Stimulated activated CD4-positive, alpha-beta T cell treated with anti-CD3 and anti-CD28 coated beads, Interleukin-12 subunit alpha, Interleukin-12 subunit beta, amount 100 ng/mL, for 4 hours (primary cell): ENCODE data around the gene DCTPP1.

Source experiments
- DNase-seq: peaks from one replicate; pipeline ENCODE4 v3.0.0-alpha.2; 2020

Gene DCTPP1

DNA sequence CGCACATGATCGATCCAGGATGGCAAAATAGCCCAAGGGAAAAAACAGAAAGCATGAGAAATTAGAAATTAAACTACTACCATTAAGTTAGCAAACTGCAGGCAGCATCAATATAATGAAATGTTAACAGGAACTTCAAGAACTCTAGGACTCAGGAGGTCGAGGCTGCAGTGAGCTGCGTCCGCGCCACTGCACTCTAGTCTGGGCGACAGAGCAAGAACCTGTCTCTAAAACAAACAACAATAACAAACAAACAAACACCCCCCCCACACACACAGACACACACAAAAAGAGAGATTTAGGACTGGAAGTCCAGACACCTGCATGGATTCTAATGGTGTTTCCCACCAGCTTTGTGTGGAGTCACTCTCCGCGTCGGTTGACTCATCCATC is 16.4 kb upstream of the DCTPP1 start:
- DNase-seq: no peak

DNA sequence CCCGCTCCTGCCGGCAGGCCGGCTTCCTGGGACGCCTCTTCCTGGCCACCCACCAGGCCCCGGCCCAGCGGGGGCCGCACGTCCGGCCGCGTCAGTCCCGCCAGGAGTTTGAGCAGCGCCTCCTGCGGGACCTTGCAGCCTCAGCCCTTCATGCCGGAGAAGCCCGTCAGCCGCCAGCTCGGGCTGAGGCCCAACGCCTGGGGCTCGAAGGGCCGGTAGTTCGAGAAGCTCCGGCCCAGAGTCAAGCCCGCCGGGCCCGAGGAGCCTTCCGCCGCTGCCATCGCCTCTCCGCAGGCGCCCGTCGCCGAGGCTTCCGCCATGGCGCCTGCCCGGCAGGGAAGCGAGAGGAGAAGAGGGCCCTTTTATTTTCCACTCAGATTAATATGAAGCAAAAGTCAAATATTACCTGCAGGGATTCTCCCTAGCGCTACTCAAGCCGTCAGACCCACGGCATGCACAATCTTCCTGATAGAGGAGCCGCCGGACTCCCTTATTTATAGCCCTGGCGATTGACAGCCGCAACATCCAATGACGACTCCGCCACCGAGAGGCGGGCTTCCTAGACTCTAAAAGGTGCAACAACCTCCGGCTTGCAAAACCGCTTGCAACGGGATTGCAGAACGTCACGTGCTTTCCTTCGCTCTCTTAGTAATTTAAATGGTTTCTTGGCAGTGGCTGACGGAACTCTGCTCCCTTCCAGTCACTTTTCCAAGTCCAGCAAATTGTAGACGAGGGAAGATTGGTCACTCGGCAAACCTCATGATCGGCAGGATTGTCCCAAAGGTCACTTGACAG is 15.8 kb upstream of the DCTPP1 start, which contains the start of gene SEPHS2:
SEPHS2 (minus strand) TSS at position 467 of the 795 bp plus-strand sequence; CDS start at position 320, 147 bp downstream.
- peak; percentile 94 for DNase-seq

DNA sequence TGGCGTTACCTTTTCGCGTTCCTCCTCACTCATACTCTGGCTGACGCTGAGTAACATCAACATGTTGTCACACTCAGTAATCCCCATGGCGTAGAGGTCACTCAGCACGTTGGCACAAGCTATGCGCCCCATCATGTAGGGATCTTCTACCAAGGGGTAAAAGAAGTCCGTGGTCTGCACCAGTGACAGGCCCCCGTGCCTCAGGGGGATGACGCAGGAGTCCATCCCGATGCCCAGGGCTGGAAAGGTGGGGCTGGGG is 15.2 kb upstream of the DCTPP1 start:
- DNase-seq: no peak

DNA sequence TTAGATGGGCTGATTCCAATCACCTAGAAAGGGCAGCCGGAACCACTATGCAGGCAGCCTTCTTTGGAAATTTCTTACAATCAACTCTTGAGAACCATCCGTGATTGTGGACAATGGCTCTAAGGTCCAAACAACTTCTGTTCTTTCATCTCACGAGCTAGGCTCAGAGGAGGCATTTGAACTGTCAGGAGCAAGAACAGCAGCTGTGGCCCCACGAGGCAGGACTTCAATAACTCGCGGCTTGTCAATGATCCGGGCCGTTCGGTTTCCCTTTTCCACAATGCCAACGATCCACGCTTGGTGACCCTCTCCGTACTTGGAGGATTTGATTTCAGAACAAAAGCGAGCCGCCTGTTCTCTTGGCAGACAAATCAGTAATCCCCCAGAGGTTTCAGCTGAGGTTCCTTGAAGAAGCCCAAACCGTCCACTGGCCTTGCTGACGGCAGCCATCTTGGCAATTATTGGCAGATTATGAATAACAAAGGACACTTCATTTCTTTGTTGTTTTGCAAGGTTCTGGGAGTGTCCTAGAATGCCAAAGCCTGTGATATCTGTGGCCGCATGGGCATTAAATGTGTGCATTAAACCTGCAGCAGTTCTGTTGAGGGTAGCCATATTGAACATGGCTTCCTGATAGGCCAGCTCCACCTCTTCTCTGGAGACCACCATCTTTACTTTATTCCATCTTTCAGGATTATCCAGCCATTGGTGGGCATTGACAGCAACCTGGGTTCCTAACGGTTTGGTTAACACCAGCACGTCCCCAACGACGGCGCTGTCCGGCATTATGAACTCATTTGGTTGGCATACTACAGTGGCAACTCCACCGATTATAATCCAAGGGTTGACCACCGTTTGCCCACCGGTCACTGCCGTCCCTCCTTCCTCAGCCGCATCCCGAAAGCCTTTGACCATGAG is 14.7 kb upstream of the DCTPP1 start:
- no peak for DNase-seq

DNA sequence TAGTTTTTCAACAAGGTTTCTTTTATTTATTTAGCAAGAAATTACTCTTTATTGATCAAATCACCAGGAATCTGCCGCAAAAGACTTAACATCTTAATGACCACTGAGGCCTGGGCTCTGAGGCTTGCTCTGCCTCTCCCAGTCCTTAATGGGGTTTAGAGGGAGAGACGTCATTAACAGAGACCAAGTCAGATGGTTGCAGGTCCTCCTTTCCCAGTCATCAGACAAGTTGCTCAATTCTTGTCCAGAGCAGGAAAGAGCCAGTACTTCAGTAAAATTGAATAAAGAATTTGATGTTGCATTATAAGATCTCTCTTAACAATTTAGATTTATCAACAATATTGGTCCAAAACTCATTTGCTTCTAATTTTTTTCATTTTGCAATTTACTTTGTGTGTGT is 13.8 kb upstream of the DCTPP1 start:
- DNase-seq: no peak

DNA sequence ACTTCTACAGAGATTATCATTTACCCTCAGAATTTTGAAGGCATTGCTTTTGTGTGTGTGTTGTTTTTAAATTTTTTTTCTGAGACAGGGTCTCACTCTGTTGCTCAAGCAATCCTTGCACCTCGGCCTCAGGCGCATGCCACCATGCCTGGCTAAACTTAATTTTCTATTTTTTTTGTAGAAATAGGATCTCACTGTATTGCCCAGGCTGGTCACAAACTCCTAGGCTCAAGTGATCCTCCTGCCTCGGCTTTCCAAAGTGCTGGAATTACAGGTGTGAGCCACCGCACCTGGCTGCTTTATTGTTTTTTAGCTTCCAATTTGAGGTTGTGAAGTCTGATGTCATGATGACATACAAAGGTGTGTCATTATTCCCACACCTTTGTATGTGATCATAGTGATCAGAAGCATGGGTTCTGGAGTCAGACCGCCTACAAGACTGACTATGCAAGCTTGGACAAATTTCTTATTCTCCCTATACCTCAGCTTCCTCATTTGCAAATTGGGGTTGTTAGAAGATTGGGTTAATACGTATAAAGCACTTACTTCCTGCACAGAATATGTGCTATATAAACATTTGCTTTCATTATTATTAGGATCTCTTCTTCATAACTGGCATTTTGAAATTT is 10.0 kb upstream of the DCTPP1 start:
- no peak for DNase-seq

DNA sequence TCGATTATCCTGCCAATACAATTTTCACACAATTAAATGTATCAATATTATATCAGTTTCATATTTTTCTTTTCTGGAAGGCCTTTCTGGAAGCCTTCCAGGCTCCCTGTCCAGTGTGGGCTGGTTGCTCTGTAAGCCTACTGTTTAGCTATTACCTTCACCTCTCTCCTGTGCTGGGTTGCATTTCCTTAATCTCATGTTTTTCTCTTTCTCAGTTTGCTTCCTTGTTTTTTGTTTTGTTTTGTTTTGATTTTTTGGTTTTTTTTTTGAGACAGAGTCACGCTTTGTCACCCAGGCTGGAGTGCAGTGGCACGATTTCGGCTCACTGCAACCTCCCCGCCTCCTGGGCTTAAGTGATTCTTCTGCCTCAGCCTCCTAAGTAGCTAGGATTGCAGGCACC is 9.0 kb upstream of the DCTPP1 start:
- no peak for DNase-seq

DNA sequence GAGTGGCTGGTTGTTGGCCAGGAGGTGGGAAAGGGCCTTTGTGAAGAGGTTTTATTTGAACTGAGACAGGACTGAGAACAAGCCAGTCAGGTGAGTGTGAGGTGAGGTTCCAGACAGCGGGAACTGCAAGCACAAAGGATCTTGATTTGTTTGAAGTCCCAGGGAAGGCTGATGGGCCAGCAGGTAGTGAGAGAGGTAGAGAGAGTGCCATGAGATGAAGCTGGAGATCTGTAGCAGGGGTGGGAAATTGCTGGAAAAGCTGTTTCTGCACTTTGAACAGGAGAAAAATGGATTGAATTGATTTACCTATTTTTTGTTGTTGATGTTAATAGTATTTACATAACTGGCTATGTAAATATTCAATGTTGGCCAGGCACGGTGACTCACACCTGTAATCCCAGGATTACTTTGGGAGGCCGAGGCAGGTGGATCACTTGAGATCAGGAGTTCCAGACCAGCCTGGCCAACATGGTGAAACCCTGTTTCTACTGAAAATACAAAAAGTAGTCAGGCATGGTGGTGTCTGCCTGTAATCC is 7.7 kb upstream of the DCTPP1 start:
- DNase-seq: no peak

DNA sequence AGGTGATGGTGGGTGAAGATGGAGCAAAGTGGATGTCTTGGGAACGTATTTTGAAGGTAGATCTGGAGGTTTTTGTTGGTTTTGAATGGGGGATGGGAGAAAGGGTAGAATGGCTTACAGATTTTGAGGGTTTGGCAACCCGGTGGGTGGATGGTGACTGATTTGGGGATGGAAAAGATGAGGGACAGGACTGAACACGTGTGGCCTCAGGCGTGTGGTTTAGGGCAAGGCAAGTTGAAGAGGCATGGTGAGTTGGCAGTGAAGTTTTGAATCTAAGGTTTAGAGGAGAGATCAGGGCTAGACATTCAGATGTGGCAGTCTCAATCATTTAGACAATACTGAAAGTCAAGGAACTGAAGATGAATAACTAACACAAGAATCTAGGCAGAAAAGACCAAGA is 5.0 kb upstream of the DCTPP1 start:
- peak; percentile 22 for DNase-seq

DNA sequence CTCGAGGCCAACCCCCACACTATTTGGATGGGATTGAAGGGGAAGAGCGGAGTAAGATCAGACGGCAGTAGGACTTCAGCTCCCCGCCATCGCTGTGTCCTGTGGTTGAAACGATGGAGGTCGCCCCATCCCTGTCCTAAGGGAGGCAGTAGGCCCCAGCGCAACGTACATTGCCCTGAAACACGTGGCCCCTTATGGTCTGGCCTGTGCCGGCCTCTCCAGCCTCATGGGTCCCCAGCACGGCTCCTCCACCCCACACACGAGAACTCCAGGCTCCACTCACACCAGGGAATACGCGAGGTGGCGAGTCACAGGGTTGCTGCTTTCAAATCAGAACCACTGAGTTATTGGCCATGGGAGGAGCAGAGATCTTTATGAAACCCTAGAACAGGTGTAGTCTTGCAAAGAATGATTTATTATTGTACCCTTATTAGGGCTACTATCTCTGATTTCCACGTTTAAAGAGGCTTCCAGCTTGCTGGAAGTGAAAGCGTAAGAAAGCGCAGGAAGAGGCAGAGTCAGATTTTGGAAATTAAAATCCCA is 669 bp upstream of the DCTPP1 start:
- no peak for DNase-seq

DNA sequence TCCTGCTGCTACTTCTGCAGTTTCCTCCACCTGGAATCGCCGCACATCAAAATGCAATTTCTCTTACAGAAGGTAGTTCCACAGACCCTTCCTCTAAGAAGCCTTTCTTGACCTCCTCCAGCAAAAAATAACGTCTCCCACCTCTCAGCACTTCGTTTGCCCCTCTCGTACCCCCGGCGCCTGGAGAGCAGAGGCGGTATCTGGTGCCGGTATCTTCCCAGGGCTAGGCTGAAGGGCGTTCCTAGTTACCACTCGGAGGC is 482 bp downstream of the DCTPP1 start:
- DNase-seq: no peak

DNA sequence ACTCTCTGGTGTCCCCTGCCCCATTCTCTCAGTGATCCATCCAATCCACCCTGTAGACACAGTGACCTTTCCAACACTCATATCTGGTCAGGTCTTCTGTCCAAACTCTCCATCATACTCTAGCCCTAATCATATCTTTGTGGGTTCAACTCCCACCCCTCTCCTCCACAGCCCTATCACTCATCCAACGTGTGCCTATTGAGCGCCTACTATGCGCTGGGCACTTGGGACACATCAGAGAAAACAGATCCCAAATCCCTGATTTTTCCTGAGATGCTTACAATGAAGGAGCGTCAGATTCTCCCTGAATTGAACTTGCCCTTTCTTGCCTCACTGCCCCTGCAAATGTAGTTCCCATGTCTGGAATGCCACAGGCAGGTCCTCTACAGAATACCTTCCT is 1.8 kb downstream of the DCTPP1 start:
- DNase-seq: no peak

DNA sequence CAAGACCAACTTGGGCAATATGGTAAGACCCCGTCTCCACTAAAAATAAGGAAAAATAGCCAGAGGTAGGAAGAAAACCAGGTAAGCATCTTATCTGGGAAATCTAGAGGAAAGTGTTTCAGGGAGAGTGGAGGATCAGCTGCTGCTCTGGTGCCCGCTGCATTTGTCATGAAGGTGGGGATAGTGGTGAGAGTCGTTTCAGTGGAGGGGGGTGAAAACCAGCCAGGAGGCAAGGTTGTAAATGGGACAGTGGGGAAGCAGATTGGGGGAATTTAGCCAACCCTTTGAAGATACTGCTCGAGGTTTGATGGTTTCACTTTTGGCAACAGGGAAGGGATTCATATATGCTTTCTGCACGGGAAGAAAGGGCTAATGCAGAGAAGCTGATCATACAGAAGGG is 8.8 kb downstream of the DCTPP1 start:
- no peak for DNase-seq

DNA sequence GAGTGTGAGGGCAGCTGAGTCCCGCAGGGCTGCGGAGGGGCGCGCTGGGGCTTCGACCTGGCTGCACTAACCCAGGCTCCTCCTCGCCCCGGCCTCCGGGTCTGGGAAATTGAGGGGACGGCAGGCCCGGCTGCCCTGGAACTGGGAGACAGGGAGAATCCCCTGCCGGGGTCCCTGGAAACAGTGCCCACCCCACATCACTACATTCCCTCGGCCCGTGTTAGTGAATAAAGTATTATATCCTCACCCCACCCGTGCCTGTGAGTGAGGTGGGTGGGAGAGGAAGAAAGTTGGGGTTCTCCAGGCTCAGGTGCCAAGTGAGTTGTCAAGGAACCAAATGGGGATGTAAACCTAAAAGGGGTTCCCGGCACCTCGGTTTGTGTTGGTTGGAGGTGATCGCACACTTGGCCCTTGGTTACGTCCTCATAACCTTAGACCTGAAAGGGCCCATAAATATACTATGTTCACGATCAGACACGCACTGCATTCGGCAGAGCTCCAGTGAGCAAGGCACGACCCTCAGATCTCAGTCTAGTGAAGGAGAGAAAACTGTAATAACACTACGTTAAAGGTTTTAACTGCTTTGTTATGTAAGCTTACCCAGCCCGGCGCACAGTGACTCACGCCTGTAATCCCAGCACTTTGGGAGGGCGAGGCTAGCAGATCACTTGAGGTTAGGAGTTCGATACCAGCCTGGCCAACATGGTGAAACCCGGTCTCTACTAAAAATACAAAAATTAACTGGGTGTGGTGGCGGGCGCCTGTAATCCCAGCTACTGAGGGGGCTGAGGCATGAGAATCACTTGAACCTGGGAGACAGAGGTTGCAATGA is 11.3 kb downstream of the DCTPP1 start:
- no peak for DNase-seq

DNA sequence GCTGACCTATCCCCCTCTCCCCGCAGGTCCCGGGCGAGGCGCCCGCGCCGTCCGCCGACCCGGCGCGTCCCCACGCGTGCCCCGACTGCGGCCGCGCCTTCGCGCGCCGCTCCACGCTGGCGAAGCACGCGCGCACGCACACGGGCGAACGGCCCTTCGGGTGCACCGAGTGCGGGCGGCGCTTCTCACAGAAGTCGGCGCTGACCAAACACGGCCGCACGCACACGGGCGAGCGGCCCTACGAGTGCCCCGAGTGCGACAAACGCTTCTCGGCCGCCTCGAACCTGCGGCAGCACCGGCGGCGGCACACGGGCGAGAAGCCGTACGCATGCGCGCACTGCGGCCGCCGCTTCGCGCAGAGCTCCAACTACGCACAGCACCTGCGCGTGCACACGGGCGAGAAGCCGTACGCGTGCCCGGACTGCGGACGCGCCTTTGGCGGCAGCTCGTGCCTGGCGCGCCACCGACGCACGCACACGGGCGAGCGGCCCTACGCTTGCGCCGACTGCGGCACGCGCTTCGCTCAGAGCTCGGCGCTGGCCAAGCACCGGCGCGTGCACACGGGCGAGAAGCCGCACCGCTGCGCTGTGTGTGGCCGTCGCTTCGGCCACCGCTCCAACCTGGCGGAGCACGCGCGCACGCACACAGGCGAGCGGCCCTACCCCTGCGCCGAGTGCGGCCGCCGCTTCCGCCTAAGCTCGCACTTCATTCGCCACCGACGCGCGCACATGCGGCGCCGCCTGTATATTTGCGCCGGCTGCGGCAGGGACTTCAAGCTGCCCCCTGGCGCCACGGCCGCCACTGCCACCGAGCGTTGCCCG is 12.1 kb downstream of the DCTPP1 start:
- peak; percentile 85 for DNase-seq

DNA sequence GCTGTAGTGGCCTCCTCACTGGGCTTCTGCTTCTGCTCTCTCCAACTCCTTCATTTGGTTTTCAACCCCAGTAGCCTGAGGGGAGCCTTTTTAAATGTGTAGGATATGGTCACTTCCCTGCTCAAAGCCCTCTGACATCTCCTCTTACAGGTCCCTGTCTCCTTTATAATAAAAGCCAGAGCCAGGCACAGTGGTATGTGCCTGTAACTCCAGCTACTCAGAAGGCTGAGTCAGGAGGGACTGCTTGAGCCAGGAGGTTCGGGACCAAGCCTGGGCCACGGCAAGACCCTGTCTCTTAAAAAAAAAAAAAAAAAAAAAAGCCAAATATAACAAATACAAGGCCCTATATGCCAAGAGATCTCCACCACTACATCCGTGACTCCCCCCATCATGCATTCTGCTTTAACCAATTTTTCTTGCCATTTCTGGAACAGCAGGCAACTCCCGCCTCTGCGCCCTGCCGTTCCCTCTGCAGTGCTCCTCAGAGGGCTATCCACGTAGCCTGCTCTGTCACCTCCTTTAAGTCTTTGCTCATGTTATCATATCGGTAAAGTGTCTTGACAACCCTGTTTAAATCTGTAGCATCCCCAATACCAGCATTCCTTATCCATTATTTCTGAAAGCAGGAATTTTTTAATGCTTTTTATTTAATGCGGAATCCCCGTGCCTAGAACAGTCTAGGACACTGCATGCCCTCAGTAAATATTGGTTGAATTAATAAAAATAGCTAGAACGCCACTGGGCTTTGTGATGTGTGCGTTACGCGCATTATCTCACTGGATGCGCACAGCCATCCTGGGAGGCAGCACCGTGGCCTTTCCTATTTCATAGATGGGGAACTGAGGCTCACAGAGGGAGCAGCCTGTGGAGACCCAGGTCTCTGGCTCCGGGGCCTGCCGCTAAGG is 13.0 kb downstream of the DCTPP1 start:
- DNase-seq: no peak

DNA sequence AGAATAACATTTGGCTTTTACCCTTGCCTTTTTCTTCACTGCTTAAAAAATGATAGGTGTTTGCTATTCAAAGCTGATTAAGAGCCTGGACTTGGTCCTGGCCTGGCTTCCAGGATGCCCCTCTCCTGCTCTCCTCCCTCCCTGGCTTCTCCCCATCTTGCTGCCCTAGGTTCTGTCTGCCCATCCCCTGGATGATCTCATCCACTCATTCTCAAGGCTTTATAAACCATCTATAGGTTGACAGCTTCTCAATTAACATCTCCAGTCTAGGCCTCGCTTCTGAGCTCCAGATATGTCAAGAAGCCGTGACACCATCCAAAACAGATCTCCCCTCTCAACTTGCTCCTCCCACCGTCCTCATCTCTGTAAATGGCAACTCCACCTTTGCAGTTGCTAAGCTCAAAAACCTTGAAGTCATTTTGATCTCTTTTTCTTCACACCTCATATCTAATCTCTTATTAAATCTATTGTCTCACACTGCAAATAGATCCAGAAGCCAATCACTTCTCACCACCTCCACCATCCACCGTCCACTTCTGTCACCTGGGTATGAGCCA is 13.7 kb downstream of the DCTPP1 start:
- no peak for DNase-seq

DNA sequence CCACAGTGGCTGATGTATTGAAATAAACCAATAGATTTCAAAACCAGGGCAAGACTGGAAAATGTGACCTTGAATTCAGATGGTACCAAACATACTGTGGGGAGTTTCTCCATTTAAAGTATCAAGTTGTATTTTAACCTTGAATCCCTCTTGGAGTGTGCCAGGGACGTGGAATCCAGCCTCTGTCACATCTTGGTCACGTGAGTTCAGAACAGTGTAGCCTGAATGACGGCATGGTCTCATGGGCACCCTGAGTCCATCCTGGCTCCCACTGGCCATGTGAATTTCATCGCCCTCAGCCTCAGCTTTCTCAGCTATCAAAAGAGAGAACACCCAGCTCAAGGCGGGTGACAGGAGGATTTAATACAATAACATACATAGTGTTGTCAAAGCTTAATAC is 15.7 kb downstream of the DCTPP1 start:
- DNase-seq: no peak

DNA sequence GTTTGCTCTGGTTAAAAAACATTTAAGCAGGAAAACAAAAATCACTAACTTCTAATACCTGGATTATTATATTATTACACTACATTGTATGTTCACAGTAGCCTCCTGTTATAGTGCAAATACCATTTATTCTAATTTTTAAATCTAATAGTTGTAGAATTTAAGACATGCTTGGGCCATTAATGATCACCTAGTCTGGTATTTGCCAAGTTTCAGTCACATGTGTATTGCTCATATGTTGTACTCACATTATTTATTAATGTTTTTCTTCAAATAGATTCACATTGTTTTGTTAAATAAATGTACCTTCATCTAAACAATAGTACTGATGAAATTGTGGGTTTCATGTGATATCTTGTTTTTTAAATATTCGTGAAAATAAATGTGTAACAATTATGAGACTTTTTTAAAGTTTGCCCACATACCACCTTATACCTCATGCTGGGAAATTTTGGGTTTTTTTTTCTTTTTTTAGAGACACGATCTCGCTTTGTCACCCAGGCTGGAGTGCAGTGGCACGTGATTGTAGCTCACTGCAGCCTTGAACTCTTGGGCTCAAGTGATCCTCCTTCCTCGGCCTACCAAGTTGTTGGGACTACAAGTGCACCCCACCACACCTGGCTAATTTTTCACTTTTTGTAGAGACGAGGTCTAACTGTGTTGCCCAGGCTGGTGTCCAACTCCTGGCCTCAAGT is 16.6 kb downstream of the DCTPP1 start:
- no peak for DNase-seq
